SH-SY5Y (cell line): Measurements from ENCODE around the gene ACVR2B.

ENCODE experiments used
- GATA2 ChIP-seq: IDR thresholded peaks from 2 replicates; pipeline ENCODE4 v1.6.1; 2011; ENCODE audit warnings: mild to moderate bottlenecking, low read depth, low read length
- GATA3 ChIP-seq: IDR thresholded peaks from 2 replicates; pipeline ENCODE4 v1.6.1; 2011; ENCODE audit warnings: low read depth, mild to moderate bottlenecking, low read length, moderate library complexity

DNA sequence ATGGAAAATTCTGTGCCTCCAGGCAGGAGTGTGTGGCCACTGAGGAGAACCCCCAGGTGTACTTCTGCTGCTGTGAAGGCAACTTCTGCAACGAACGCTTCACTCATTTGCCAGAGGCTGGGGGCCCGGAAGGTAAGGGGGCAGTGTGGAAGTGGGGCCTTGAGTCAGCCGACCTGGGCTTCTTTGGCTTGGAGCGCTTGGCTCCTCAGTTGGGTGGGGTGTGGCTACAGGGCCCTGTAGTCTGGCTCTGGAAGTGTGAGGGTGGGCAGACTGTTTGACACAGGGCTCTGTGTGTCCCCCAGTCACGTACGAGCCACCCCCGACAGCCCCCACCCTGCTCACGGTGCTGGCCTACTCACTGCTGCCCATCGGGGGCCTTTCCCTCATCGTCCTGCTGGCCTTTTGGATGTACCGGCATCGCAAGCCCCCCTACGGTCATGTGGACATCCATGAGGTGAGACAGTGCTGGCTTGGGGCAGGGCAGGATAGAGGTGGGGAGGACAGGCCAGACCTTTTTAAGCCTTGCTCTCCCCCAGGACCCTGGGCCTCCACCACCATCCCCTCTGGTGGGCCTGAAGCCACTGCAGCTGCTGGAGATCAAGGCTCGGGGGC lies 24.3 kb downstream of the ACVR2B start:
- no peak for TF ChIP-seq GATA2
- TF ChIP-seq GATA3: no peak
